ENCODE measurements around the gene SLX4IP.

Gene SLX4IP

GRCh38 chr20:10433014-10433622, 2.0 kb upstream of the SLX4IP start:
- TF ChIP-seq, protein P1, sequence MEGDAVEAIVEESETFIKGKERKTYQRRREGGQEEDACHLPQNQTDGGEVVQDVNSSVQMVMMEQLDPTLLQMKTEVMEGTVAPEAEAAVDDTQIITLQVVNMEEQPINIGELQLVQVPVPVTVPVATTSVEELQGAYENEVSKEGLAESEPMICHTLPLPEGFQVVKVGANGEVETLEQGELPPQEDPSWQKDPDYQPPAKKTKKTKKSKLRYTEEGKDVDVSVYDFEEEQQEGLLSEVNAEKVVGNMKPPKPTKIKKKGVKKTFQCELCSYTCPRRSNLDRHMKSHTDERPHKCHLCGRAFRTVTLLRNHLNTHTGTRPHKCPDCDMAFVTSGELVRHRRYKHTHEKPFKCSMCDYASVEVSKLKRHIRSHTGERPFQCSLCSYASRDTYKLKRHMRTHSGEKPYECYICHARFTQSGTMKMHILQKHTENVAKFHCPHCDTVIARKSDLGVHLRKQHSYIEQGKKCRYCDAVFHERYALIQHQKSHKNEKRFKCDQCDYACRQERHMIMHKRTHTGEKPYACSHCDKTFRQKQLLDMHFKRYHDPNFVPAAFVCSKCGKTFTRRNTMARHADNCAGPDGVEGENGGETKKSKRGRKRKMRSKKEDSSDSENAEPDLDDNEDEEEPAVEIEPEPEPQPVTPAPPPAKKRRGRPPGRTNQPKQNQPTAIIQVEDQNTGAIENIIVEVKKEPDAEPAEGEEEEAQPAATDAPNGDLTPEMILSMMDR (IDR thresholded peaks at IDR 0.05) = no peak
- H3K27ac ChIP-seq = peak overlapping the region; percentile 95

DNA sequence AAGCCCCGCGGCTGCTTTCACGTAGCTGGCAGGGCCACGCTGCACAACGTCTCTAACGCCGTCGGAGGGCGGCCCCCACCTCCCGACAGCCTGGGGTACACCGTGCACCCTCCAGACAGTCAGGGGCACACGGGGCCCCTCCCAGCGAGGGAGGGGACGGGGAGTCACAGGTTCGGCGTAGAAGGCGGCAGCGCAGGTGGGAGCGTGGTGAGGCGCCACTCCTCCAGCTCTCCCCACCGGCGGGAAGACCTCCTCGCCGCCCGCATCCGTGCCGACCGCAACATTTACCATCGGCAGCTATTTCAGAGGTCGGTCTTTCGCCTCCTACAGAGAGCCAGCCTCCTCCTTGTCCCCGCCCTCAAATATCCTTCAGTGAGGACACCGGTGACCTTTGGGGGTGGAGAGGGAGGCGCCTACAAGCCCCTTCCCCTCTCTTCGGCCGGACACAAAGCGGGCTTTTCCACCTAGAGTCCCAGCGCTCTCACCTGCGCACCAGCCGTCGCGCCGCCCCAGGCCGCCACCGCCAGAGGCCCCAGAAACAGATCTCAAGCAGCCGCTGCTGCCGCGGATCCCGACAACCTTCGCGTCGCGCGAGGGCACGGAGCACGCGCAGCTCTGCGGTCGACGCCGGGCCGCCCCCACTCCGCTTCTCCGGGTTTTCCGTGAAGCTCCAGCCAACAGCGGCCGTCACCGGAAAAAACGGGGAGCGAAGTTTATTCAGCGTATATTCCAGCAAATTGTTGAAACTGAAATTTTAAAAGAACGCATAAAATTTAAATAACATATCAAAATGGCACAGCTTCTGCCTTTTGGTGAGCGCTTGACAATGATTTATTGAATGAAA, 1.3 kb upstream of the SLX4IP start, which contains the start of gene MKKS:
Gene MKKS (minus strand): TSS at position 600 of the 844 bp plus-strand sequence. CDS start 20,708 bp downstream, outside the sequence.
- peak within 1 kb of the TSS; percentile 93 for H2AFZ ChIP-seq
- H3K4me2 ChIP-seq (ENCODE audit: low read length) = peak within 1 kb of the TSS; percentile 91
- peak within 1 kb of the TSS; percentile 95 for H3K27ac ChIP-seq
- H3K27me3 ChIP-seq (ENCODE audit: control insufficient read depth, insufficient read depth, low read length) = no peaks in the 10 kb centered on the region
- TF ChIP-seq, protein P1 (IDR thresholded peaks at IDR 0.05) = no peak
- H3K4me1 ChIP-seq = peaks cover 5% of the 10 kb centered on the region
- no peaks in the 10 kb centered on the region for H3K9me3 ChIP-seq (ENCODE audit: control insufficient read depth, low read length)
- no peaks in the 10 kb centered on the region for H3K36me3 ChIP-seq (ENCODE audit: control insufficient read depth, insufficient read depth, low read length)
- peak within 1 kb of the TSS; percentile 28 for H3K9ac ChIP-seq
- H3K79me2 ChIP-seq = peaks cover 15% of the 10 kb centered on the region
- H3K4me3 ChIP-seq (ENCODE audit: low read depth, low read length) = peak within 1 kb of the TSS; percentile 89

More at GRCh38 chr20:10433014-10433622, 2.0 kb upstream of the SLX4IP start:
- Histone ChIP-seq H2AFZ (peak overlapping the region; percentile 93), H3K4me1 (peaks cover 5% of the 10 kb centered on the region), H3K36me3 (ENCODE audit: control insufficient read depth, insufficient read depth, low read length) (no peaks in the 10 kb centered on the region), H3K79me2 (peaks cover 15% of the 10 kb centered on the region), H3K4me3 (ENCODE audit: low read depth, low read length) (peak overlapping the region; percentile 89), H3K9ac (no peak overlapping the region), H3K27me3 (ENCODE audit: control insufficient read depth, insufficient read depth, low read length) (no peaks in the 10 kb centered on the region), H3K9me3 (ENCODE audit: control insufficient read depth, low read length) (no peaks in the 10 kb centered on the region), H3K4me2 (ENCODE audit: low read length) (peak overlapping the region; percentile 58)

DNA sequence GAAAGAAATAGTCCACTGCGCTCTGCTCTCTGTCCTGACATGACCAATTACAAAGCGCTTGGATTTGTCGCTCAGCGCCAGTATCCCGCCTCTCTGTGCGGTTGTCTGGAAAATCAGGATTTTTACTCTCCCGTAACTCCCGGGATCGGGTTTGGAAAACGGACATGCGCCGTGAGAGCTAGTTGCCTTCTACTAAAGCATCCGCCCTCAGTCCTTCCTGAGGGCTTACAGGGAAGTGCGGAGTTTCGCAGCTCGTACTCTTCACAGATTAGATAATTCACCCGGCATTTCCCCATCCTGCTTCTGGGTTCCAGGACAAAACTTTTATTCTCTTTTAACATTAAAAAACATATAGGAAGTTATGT, 656 bp upstream of the SLX4IP start:
- peak overlapping the region; percentile 95 for H3K27ac ChIP-seq
- peak overlapping the region; percentile 58 for H3K4me2 ChIP-seq (ENCODE audit: low read length)
- H3K9me3 ChIP-seq (ENCODE audit: control insufficient read depth, low read length) = no peaks in the 10 kb centered on the region
- peak overlapping the region; percentile 22 for H3K9ac ChIP-seq
- H3K79me2 ChIP-seq = peaks cover 18% of the 10 kb centered on the region
- H3K27me3 ChIP-seq (ENCODE audit: control insufficient read depth, insufficient read depth, low read length) = no peaks in the 10 kb centered on the region
- peak overlapping the region; percentile 89 for H3K4me3 ChIP-seq (ENCODE audit: low read depth, low read length)
- H3K36me3 ChIP-seq (ENCODE audit: control insufficient read depth, insufficient read depth, low read length) = no peaks in the 10 kb centered on the region
- H3K4me1 ChIP-seq = peaks cover 5% of the 10 kb centered on the region
- TF ChIP-seq, protein P1 (IDR thresholded peaks at IDR 0.05) = no peak
- H2AFZ ChIP-seq = peak overlapping the region; percentile 93

DNA sequence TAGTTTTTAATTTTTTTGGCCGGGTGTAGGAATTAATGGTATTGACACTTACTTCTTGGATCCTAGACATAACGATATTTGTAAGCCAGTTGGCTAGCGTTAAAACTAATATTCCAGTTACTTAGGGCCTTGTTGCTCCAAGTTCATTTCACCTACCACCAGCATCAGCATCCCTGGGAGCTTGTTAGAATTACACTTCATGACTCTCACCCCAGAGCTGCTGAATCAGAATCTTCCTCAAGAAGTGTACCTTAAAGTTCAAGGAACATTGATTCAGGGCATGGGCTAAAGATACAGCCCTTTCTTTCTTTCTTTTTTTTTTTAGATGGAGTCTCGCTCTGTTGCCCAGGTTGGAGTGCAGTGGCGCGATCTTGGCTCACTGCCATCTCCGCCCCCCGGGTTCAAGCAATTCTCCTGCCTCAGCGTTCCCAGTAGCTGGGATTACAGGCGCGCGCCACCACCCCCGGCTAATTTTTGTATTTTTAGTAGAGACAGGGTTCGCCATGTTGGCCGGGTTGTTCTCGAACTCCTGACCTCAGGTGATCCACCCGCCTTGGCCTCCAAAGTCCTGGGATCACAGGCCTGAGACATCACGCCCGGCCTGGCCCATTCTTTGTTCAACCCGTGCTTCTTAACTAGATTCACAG, 1.1 kb downstream of the SLX4IP start:
- Histone ChIP-seq H3K27ac (no peak overlapping the region), H3K27me3 (ENCODE audit: control insufficient read depth, insufficient read depth, low read length) (no peaks in the 10 kb centered on the region)

More for the DNA sequence above, 1.1 kb downstream of the SLX4IP start:
- Histone ChIP-seq H3K4me3 (ENCODE audit: low read depth, low read length) (no peak overlapping the region), H3K9ac (no peak overlapping the region), H3K36me3 (ENCODE audit: control insufficient read depth, insufficient read depth, low read length) (no peaks in the 10 kb centered on the region), H3K9me3 (ENCODE audit: control insufficient read depth, low read length) (no peaks in the 10 kb centered on the region), H3K4me1 (peaks cover 5% of the 10 kb centered on the region), H2AFZ (no peak overlapping the region), H3K79me2 (peaks cover 28% of the 10 kb centered on the region), H3K4me2 (ENCODE audit: low read length) (peak overlapping the region; percentile 91)
- TF ChIP-seq, protein P1 (IDR thresholded peaks at IDR 0.05) = no peak
